GM12878 (cell line): ENCODE measurements around the gene GPSM1. TPM values are rescaled to one million over a fixed set of nuclear protein-coding genes. Genes with fewer than 3 reads are reported as not detected.

Source experiments
- ATAC-seq: fragments of 200-7000 bp; cut with Tn5 transposase; 3 replicates; pipeline ENCODE4 v1.9.1; 2020; ENCODE audit warnings: mild to moderate bottlenecking, moderate library complexity
- BruUV-seq: library from RNA; stranded (reverse); fragments of 400-500 nt; replicated peaks from 2 replicates; lab custom pipeline; 2021; lab: Mats Ljungman, UMichigan
- CTCF ChIA-PET: fragments of 300-600 bp; sonication (Branson Sonifier 250); formaldehyde crosslinking; extraction: SDS; loops from one replicate; lab custom pipeline; 2021; ENCODE audit warnings: inconsistent platforms; lab: Yijun Ruan, JAX
- POLR2A ChIA-PET: fragments of 350-600 bp; formaldehyde crosslinking; extraction: SDS; loops from one replicate; lab custom pipeline; 2021; ENCODE audit warnings: inconsistent platforms; lab: Charles Lee
- RAD21 ChIA-PET: fragments of 300-600 bp; sonication (Branson Sonifier 250); formaldehyde crosslinking; loops from one replicate; lab custom pipeline; 2023; ENCODE audit warnings: antibody characterized with exemption; ENCODE audit not compliant: unreplicated experiment; lab: Charles Lee
- SMC1A ChIA-PET: fragments of 300-600 bp; sonication (Branson Sonifier 250); formaldehyde crosslinking; loops from one replicate; lab custom pipeline; 2023; ENCODE audit not compliant: unreplicated experiment, uncharacterized antibody; lab: Charles Lee
- DNase-seq: peaks from one replicate; pipeline ENCODE4 v3.0.0-alpha.2; 2011; ENCODE audit warnings: low read depth, low spot score
- FAIRE-seq: peaks from 3 replicates; lab custom pipeline; 2011; peaks lifted over from hg19 to GRCh38; lab: Jason Lieb, UNC
- H2AFZ ChIP-seq: 2 replicates; pipeline ENCODE4 v1.6.0; 2011; ENCODE audit warnings: low read depth, low read length, control low read depth; ENCODE audit not compliant: control insufficient read depth
- H3K27ac ChIP-seq: 2 replicates; pipeline ENCODE4 v1.5.1; 2011; ENCODE audit warnings: control low read depth; ENCODE audit not compliant: control insufficient read depth, insufficient read depth
- H3K27me3 ChIP-seq, 2 experiments: replicated peaks in 1 of 2; 2 replicates each; pipeline versions ENCODE4 v1.6.0 to v1.6.1; 2011; ENCODE audit warnings: low read length in 1 of 2; ENCODE audit not compliant: control insufficient read depth in 2 of 2, insufficient read depth in 2 of 2
- H3K36me3 ChIP-seq, 2 experiments: 2 replicates each; pipeline ENCODE4 v1.5.1; 2011; ENCODE audit warnings: low read length in 1 of 2; ENCODE audit not compliant: control insufficient read depth in 2 of 2, insufficient read depth in 2 of 2
- H3K4me1 ChIP-seq: 2 replicates; pipeline ENCODE4 v1.6.1; 2011; ENCODE audit warnings: mild to moderate bottlenecking, low read length, moderate library complexity, mixed read lengths; ENCODE audit not compliant: control insufficient read depth, insufficient read depth
- H3K4me2 ChIP-seq: 2 replicates; pipeline ENCODE4 v1.6.0; 2011; ENCODE audit warnings: control low read depth; ENCODE audit not compliant: control insufficient read depth, insufficient read depth
- H3K4me3 ChIP-seq: fragments of 200-600 bp; sonication (generic); 2 replicates; pipeline ENCODE4 v1.5.1; 2016
- H3K79me2 ChIP-seq: 2 replicates; pipeline ENCODE4 v1.6.0; 2011; ENCODE audit warnings: low read length; ENCODE audit not compliant: control insufficient read depth, insufficient read depth
- H3K9ac ChIP-seq: 2 replicates; pipeline ENCODE4 v1.8.0; 2011; ENCODE audit warnings: low read length, control low read depth, mixed read lengths; ENCODE audit not compliant: control insufficient read depth, insufficient read depth
- H3K9me3 ChIP-seq: replicated peaks from 3 replicates; pipeline ENCODE4 v1.5.1; 2011; ENCODE audit warnings: mild to moderate bottlenecking, low read length; ENCODE audit not compliant: control insufficient read depth, insufficient read depth
- H4K20me1 ChIP-seq: 2 replicates; pipeline ENCODE4 v1.6.0; 2011; ENCODE audit not compliant: control insufficient read depth, insufficient read depth
- BACH1 ChIP-seq: fragments of 450-650 bp; IDR thresholded peaks from 2 replicates; pipeline ENCODE4 v1.6.1; 2017; ENCODE audit warnings: mild to moderate bottlenecking, borderline replicate concordance
- EZH2 ChIP-seq: IDR thresholded peaks from 2 replicates; pipeline ENCODE4 v1.6.1; 2012; ENCODE audit warnings: low read depth, mild to moderate bottlenecking, control low read depth, inconsistent platforms, low read length, borderline replicate concordance; ENCODE audit not compliant: control insufficient read depth
- MEF2A ChIP-seq: IDR thresholded peaks from 2 replicates; pipeline ENCODE4 v1.6.1; 2011; ENCODE audit warnings: low read depth, mild to moderate bottlenecking, low read length, moderate library complexity; ENCODE audit not compliant: insufficient read depth
- MYC ChIP-seq: IDR thresholded peaks from 2 replicates; pipeline ENCODE4 v1.6.1; 2011; ENCODE audit warnings: mild to moderate bottlenecking, low read length, moderate library complexity, inconsistent platforms; ENCODE audit not compliant: insufficient read depth, insufficient replicate concordance, insufficient read length, severe bottlenecking
- SIN3A ChIP-seq: IDR thresholded peaks from 2 replicates; pipeline ENCODE4 v1.6.1; 2012; ENCODE audit warnings: low read depth, low read length, improper control_type of control experiment
- SMAD1 ChIP-seq: fragments of 450-650 bp; IDR thresholded peaks from 2 replicates; pipeline ENCODE4 v1.6.1; 2018; ENCODE audit warnings: mild to moderate bottlenecking, low read depth; ENCODE audit not compliant: partially characterized antibody
- SMAD5 ChIP-seq: IDR thresholded peaks from 2 replicates; pipeline ENCODE4 v1.6.1; 2016; ENCODE audit warnings: antibody characterized with exemption, low read depth
- ZNF24 ChIP-seq: fragments of 450-650 bp; IDR thresholded peaks from 2 replicates; pipeline ENCODE4 v1.6.1; 2017; ENCODE audit warnings: antibody characterized with exemption, mild to moderate bottlenecking
- ZNF274 ChIP-seq: IDR thresholded peaks from one replicate; pipeline ENCODE4 v1.8.0; 2011; ENCODE audit not compliant: insufficient read length, insufficient read depth
- WGBS: methylation state at CpG from one replicate; pipeline ENCODE4 v1.1.6; 2016; ENCODE audit warnings: low lambda C conversion rate; ENCODE audit not compliant: insufficient replicate concordance, insufficient coverage; ENCODE audit errors: missing lambda C conversion rate; 5-methylcytosine and 5-hydroxymethylcytosine counted together
- in situ Hi-C: fragments of 300-500 bp; cut with MboI; formaldehyde crosslinking; loops from 9 replicates; pipeline ENCODE4 v1.14.3; 2018; ENCODE audit warnings: mixed read lengths
- intact Hi-C: fragments of 100-400 bp; cut with micrococcal nuclease; formaldehyde crosslinking; loops from one replicate; pipeline ENCODE4 v1.14.2; 2022; ENCODE audit not compliant: unreplicated experiment
- polyA plus RNA-seq, 11 experiments: library from polyadenylated mRNA; depleted of rRNA in 4 of 11; unstranded in 6 of 11; stranded (reverse) in 5 of 11; fragments of >200 nt; fragmentation: Nextera tagmentation in 4 of 11; fragmentation: Illumina TruSeq in 1 of 11; extraction: Ambion mirVana in 4 of 11; extraction: Trizol in 1 of 11; gene quantifications; 1 replicate in 1 of 11; 2 replicates in 10 of 11; pipeline versions ENCODE4 v1.2.1 to v1.2.3, GENCODE V29; 2011 to 2016; ENCODE audit warnings: inconsistent platforms in 2 of 11, missing spikeins in 2 of 11, low read depth in 1 of 11
- total RNA-seq, 4 experiments: library from RNA; depleted of rRNA in 3 of 4; stranded (reverse); fragments of >200 nt in 3 of 4; fragmentation: Illumina TruSeq in 1 of 4; extraction: Trizol in 1 of 4; gene quantifications; 2 replicates each; pipeline versions ENCODE4 v1.2.1 to v1.2.3, GENCODE V29; 2013 to 2021
- TF ChIP-seq, protein P1 (sequence below): fragments of 450-650 bp; IDR thresholded peaks from 2 replicates; pipeline ENCODE4 v1.6.1; 2018; ENCODE audit warnings: borderline replicate concordance, mild to moderate bottlenecking; ENCODE audit not compliant: partially characterized antibody
- TF ChIP-seq, protein P2 (sequence below): fragments of 450-650 bp; IDR thresholded peaks from 2 replicates; pipeline ENCODE4 v1.6.1; 2017; ENCODE audit warnings: low read depth, mild to moderate bottlenecking, moderate library complexity
- TF ChIP-seq, protein P3 (sequence below): IDR thresholded peaks from 2 replicates; pipeline ENCODE4 v1.6.1; 2011; ENCODE audit warnings: borderline replicate concordance, low read depth, mild to moderate bottlenecking, moderate library complexity, low read length; ENCODE audit not compliant: insufficient read depth, poor library complexity, severe bottlenecking
- TF ChIP-seq, protein P4 (sequence below): fragments of 450-650 bp; conservative IDR thresholded peaks from 2 replicates; pipeline ENCODE4 v1.6.1; 2017; ENCODE audit warnings: mild to moderate bottlenecking, moderate library complexity

GPSM1 gene
- total and polyA plus RNA-seq, 10 of the 15 experiments (the other 5 are each of a cell fraction or from before 2014, with no cell fraction given), result 0.04 to 0.10 (median 0.10) TPM; not detected in 7

DNA sequence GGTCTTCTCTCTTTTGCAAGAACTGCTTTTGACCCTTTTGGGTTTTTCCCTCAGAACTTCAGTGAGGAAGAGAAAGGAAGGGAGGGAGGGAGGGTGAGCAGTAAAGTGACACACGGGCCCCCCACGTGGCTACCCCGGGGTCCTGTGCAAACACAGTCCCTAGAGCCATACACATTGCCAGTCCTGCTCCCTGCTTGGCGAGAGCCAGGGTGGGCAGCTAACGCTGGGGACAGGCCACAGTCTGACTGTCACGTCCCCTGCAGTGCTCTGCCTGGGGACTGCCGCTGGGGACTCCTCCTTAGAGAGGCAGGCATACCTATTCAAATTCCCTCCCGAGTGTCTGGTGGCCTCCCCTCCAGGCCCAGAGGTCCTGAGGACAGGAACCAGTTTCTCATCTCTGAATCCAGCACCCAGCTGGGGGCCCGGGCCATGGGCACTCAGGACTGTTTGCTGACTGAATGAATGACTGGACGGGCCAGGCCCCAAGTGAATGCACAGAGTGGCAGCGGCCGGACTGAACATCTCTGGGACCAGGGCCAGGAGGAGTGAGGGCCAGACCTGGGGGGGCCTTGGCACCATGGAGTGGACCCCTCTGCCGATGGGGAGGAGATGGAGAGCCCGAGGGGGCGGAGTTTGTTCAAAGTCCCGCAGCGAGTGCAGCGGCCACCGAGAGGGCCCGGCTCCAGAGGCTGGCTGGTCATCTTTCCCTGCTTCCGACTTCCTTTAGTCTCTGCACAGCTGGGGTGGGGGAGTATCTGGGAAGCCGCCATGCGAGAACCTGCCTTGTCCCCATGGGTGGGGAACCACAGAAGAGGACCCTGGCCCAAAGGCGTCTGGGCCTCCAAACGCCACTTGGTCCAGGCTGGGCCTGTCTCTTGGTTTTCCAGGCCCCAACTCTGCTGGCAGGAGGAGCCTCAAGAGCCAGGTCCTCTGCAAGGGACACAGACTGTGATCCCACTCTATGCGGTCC is 29.3 kb upstream of the GPSM1 start:
- Histone ChIP-seq H3K9me3 (no peaks in the 10 kb centered on the region; the same call in 2 of the 3 replicates), H4K20me1 (no peaks in the 10 kb centered on the region), H3K27me3 (no peaks in the 10 kb centered on the region), H3K4me1 (no peaks in the 10 kb centered on the region), H3K9ac (no peak overlapping the region), H3K27ac (no peak overlapping the region), H3K4me2 (no peak overlapping the region), H2AFZ (no peak overlapping the region), H3K36me3 (no peaks in the 10 kb centered on the region), H3K79me2 (no peaks in the 10 kb centered on the region), H3K4me3 (no peak overlapping the region)
- WGBS, result 47% methylated on average over 26 of the region's 26 CpGs
- ChIA-PET SMC1A (no interaction called here), CTCF (no interaction called here), RAD21 (no interaction called here), POLR2A (no interaction called here)
- FAIRE-seq (no peak), ATAC-seq (no peak; the same call in 2 of the 3 replicates), DNase-seq (no peak)
- intact Hi-C loops (no loop called here), in situ Hi-C loops (no loop called here)
- BruUV-seq, result no TSS peak
- no peak for TF ChIP-seq SMAD5
- TF ChIP-seq, protein P1, sequence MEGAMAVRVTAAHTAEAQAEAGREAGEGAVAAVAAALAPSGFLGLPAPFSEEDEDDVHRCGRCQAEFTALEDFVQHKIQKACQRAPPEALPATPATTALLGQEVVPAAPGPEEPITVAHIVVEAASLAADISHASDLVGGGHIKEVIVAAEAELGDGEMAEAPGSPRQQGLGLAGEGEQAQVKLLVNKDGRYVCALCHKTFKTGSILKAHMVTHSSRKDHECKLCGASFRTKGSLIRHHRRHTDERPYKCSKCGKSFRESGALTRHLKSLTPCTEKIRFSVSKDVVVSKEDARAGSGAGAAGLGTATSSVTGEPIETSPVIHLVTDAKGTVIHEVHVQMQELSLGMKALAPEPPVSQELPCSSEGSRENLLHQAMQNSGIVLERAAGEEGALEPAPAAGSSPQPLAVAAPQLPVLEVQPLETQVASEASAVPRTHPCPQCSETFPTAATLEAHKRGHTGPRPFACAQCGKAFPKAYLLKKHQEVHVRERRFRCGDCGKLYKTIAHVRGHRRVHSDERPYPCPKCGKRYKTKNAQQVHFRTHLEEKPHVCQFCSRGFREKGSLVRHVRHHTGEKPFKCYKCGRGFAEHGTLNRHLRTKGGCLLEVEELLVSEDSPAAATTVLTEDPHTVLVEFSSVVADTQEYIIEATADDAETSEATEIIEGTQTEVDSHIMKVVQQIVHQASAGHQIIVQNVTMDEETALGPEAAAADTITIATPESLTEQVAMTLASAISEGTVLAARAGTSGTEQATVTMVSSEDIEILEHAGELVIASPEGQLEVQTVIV, result no peak
- TF ChIP-seq MYC, result no peak
- no peak for TF ChIP-seq EZH2
- TF ChIP-seq, protein P2, sequence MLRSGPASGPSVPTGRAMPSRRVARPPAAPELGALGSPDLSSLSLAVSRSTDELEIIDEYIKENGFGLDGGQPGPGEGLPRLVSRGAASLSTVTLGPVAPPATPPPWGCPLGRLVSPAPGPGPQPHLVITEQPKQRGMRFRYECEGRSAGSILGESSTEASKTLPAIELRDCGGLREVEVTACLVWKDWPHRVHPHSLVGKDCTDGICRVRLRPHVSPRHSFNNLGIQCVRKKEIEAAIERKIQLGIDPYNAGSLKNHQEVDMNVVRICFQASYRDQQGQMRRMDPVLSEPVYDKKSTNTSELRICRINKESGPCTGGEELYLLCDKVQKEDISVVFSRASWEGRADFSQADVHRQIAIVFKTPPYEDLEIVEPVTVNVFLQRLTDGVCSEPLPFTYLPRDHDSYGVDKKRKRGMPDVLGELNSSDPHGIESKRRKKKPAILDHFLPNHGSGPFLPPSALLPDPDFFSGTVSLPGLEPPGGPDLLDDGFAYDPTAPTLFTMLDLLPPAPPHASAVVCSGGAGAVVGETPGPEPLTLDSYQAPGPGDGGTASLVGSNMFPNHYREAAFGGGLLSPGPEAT, result no peak
- TF ChIP-seq, protein P3, sequence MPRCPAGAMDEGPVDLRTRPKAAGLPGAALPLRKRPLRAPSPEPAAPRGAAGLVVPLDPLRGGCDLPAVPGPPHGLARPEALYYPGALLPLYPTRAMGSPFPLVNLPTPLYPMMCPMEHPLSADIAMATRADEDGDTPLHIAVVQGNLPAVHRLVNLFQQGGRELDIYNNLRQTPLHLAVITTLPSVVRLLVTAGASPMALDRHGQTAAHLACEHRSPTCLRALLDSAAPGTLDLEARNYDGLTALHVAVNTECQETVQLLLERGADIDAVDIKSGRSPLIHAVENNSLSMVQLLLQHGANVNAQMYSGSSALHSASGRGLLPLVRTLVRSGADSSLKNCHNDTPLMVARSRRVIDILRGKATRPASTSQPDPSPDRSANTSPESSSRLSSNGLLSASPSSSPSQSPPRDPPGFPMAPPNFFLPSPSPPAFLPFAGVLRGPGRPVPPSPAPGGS, result no peak
- no peak for TF ChIP-seq MEF2A
- TF ChIP-seq SIN3A, result no peak
- TF ChIP-seq ZNF274, result no peak
- no peak for TF ChIP-seq ZNF24
- no peak for TF ChIP-seq SMAD1
- TF ChIP-seq BACH1, result no peak
- TF ChIP-seq, protein P4, sequence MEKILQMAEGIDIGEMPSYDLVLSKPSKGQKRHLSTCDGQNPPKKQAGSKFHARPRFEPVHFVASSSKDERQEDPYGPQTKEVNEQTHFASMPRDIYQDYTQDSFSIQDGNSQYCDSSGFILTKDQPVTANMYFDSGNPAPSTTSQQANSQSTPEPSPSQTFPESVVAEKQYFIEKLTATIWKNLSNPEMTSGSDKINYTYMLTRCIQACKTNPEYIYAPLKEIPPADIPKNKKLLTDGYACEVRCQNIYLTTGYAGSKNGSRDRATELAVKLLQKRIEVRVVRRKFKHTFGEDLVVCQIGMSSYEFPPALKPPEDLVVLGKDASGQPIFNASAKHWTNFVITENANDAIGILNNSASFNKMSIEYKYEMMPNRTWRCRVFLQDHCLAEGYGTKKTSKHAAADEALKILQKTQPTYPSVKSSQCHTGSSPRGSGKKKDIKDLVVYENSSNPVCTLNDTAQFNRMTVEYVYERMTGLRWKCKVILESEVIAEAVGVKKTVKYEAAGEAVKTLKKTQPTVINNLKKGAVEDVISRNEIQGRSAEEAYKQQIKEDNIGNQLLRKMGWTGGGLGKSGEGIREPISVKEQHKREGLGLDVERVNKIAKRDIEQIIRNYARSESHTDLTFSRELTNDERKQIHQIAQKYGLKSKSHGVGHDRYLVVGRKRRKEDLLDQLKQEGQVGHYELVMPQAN, result no peak
